Measurements from ENCODE around the gene OPCML.

The OPCML gene

DNA sequence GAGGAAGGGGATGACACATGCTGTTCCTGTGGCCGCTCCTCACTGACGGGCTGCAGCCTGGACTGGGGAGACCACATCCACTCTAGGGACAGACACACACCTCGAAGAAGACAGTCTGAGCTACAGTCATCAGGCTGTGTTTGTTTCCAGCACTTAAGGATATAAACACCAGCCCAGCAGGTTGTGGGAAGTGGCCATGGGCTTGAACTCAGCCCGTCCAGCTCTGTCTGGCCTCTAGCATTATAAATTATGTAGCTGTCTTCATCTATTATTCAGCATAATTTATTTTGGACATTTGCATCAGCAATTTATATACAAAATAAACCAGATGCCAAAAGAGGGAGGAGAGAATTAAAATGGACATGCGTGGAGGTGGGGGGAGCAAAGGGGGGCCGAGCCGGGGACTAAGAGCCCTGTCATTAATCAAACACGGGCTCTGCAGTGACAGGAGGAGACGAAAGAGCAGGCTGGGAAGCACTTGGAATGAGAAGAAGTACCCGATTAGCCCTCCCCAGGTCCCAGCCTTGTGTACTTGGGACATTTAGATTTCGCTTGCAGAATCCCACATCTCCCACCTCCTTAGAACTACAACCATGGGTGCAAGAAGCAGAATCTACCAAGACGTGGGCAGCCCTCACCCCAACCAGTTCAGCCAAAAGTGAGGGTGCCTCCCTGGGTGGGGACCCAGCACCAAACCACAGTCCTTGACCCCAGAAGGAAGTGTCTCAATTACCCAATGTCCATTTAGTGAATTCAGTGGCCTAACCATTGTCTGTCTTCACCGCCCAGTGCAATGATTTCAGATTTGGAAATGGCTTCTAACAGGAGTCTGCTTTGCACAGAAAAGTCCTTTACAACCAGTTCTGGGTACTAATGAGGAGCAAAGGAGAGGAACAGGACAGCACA is 309.6 kb downstream of the OPCML start:
- no peak for DNase-seq

DNA sequence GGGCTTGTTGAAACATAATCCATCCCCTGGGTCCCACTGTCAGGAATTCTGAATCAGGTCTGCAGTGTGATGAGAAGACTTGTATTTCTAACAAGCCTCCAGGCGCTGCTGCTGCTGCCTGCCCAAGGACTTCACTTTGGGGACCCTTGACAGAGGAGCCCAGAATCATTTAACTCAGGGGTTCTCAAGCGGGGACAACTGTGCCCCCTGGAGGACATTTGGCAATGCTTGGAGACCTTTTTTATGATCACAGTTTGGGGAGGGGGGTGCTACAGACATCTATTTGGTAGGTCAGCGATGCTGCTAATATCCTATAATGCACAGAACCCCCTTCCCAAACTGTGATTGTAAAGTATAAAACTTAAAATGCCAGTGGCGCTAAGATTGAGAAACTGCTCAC is 312.8 kb downstream of the OPCML start:
- DNase-seq: no peak

DNA sequence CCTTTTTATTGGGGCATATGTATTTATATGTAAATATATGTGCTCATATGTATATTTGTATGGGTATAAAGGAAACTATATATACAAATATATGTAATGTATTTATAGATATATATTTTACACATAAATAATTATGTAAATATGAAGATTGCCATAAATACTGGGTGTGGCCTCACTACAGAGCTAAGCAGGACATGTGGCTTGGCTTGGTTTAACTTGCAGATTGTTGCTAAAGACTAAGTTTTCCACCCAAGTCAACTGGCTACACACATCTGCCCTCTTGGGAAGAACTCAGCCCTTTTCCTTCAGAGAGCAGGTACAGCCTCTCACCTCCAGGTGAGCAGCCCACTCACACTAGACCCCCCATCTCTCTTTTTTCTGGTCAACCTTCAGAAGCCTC is 315.5 kb downstream of the OPCML start:
- DNase-seq: no peak

DNA sequence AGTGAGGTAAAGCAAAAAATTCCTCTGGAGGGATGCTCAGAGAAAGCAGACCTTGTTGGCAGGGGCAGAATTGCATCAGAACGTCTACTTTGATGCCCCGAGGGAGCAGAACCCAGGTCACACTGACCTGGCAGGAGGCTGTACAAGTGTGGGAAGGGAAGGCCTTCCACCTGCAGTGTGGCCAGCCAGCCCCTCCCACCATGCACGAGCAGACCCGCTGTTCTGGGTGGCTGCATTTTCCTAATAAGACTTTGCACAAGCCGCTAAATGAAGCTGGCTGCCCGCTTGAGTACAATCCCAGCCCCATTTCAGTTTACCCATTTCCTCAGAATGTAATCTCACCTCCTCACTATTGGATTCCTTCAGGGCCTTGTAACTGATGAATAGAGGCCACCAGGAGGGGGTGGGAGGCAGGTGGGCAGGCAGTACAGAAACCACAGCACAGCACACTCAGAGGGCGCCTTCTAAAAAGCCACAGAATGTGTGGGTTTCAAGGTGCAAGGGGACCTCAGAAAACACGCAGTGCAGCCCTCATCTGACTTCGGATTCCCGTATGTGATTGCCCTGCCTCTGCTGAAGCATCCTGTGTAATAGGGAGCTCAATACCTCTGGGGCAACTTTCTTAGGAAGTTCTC is 316.6 kb downstream of the OPCML start:
- no peak for DNase-seq

DNA sequence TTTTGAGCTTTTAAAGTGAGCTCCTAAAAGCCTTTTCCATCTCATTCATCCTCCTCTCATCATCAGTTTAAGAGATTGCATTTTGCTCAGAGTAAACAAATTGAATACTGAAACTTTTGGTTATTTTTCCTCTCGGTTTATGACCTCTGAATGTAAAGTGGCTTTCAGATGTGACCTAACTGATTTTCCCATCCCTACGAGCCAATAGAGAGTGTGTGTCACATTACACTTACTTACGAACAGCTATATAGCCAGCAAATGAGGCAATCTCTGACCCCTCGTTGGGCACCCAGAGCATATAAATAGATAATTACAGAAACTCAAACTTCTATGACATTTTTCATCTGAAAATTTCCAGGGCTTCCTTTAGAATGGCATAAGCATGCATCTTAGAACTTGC is 317.7 kb downstream of the OPCML start:
- no peak for DNase-seq

DNA sequence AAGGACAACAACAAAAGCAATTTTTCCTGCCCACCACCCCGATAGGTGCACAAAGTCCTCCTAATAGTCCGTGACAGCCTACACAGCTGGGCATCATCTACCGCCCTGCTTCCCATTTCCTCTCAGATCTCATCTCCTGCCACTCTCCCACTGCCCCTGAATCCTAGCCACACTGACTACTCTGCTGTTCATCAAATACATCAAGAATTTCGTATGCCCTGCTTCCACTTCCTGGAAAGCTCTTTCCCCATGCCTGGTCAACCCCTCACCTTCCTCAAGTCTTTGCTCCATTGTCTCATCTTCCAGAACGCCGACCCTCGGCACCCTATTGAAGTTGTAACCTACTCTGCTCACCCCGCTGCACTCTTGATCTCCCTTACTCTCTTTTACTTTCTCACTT is 320.1 kb downstream of the OPCML start:
- DNase-seq: no peak

DNA sequence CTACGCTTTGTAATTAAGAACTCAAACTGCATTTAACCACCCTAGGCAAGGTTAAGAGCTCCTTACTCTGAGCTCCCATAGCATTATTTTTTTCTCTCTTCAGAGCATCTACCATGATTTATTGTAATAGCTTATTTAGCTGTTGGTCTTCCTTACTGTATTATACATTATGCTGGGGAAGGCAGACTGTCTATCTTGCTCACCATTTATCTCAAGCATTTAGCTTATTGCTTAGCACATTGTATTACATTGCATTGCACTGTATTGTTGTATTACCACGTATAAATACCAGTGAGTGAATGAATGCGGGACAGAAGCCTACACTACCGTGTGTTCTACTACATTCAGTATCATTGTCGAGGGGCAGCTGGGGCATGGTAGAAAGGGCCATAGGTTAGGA is 324.3 kb downstream of the OPCML start:
- DNase-seq: no peak

DNA sequence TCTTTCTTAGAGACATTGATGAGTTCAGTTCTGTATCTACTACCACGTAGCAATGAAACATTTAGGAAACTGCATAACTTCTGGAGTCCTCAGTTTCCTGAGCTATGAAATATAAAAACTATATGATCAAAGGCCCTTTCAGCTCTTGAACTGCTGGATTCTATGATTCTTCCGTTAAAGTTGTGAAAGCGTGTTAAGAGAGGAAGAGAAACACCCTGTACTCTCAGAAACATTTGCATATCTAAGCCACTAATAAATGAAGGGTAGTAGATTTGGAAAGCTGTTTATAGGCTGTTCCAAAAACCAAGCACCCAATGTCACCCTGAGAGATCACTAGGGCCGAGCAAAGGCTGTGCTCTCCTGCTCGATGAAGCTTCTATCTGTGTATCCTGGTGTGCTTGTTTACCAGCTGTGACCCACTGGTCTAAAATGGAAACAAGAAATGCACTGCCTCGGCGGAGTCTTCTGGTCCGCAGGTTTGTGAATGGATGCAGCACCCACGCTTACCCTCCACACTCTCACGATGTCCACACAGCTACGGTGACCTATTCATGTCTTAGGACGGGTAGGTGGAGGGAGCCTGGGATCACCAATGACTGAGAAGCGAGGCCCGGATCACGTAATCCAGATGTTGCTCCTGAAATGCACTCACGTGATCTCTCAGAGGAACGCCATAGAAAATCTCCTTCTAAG is 325.8 kb downstream of the OPCML start:
- DNase-seq: no peak

DNA sequence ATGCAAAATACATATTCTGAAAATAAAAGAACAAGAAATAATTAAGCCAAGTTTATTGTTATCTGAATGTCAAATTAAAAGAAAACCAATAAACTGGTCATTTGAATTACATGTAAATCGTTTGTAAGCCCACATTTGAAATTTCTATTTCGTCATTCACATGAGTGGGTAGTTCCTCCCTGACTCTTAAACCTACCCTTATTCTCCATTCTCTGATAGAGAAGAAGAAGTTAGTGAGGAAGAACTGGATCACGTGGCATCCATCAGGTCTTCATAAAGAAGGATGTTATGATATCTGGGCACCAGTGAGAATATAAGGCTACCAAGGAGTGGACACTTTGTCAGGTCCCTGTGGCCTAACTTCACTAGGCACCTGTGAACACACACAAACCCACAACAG is 328.1 kb downstream of the OPCML start:
- DNase-seq: no peak

DNA sequence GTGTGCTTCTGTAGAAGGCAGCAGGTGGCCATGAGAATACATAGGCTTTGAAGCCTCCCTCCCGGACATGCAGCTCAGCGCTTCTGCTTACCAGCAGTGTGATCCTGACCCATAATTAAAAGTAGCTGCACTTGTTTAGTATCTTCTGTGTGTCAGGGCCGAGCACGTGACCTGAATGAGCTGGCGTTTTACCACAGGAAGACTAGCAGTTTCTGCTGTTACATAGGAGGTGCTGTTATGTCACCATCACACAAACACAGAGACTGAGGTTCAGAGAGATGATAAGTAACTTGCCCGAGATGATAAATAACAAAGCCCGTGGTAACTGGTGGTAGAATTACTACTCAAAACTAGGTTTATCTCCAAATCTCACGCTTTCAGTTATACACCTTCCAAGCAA is 329.5 kb downstream of the OPCML start:
- DNase-seq: no peak

DNA sequence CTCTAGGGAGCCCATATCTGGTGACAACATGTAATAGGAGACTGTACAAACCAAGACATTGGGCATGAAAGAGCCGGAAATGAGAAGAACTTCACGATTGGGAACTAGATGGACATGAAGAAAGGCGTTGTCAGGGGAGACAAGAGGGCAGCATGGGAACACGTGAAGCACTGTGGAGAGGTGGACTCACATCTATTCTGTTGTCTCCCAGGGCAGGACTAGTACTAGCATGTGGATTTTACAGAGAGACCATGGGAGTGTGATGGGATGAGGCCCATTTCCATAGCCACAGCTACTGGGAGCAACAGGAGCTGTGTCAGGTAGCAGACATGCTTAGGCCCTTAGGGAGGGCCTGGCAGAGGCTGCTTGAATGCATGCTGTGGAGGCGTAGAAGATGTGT is 333.9 kb downstream of the OPCML start:
- DNase-seq: no peak

DNA sequence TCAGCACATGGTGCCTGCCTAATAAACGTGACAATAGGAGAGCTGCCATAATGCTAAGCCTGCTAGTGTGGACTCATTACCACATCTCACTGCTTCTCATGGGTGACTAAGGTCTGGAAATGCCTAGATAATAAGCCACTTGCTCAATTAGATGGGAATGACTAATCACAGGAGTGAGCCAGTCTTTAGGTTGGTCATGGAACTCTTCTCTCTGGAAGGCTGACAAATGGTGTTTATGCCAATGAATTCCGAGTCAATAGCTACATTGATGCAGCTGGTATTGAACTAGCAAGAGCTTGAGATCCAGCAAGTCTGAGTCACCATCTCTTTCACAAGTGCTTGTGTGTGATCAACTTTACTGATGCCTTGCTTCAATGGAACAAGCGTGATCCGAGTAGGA is 334.9 kb downstream of the OPCML start:
- no peak for DNase-seq

DNA sequence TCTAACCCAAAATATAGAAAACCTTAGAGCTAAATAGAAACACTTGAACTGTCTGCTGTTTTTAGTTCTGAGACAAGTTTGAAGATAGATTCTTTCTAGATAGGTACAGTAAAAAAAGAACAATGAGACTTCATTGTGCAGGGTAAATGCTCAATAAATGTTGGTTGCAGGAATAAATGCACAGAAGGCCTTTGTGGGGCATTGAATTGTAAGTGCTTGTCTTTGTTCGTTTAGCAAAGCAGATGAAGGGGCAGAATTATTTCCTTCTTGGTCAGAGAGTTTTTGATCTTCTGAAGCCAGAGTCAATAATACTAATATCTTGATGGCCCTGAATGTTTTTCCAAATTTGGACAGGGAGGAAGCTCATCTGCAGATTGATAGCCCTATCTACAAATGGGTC is 340.4 kb downstream of the OPCML start:
- DNase-seq: no peak

DNA sequence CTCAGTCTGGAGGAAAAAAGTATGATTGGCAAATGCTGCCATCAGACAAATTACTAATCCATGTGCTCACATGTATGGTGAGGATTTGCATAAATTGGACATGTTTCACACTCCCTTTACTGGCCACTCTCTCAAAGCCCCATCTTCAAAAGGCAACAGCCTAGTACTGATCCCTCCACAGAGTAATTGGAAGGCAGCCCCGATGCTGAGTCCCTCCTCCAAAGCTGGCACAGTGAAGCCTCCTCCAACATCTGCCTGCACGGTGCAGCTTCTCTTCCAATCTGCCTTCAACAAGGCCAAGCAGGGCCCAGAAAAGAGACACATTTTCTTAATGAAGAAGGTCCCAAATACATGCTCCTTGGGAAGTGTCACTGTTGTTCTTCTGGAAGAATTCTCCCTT is 350.6 kb downstream of the OPCML start:
- DNase-seq: no peak

DNA sequence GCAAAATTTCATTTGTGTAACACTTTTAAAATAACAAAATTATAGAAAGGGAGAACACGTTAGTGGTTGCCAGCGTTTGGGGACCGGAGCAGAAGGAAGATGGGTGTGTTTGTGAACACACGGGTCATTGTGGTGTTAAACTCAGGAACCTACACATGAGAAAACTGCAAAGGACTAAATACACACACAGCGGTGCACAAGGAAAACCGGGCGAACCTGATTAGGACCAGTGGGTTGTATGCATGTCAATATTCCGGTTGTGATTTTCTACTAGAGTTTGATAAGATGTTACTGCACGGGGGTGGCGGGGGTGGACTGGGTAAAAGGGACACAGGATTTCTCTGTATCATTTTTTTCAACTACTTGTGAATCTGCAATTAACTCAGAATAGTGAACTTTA is 351.2 kb downstream of the OPCML start:
- no peak for DNase-seq

DNA sequence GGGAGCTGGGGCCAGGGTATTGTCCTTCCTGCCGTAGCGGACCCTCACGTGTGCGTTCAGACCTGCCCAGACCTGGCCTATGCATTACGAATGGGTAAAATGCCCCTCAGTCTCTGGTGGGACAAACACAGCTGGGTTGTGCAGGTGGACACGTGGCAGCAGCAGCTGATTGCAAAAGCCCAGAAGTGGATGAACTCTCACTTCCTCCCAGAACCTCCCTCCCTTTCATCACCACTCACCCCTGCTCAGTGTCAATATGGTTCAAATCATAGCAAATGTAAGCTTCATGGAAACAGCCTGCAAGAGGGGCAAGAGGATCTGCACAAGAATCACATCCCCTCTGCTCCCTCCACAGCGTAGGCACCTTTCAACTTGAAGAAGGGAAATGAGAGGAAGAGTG is 352.1 kb downstream of the OPCML start:
- DNase-seq: no peak

DNA sequence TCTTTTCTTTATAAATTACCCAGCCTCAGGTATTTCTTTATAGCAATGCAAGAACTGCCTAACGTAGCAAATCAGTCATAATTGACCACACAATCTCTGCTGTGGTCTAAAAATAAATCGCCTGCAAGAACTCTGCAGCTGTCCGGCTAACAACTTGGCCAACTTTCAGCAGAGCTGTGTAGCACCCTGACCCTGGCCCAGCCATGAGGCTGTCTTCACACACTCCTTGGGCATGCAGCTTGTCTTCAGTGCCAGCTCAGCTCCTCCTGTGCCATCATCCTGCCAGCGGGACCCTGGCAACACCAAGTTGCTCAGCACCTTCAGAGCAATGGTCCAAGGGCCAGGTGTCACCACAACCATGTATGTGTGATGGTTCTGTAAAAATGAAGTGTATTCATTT is 355.6 kb downstream of the OPCML start:
- no peak for DNase-seq

DNA sequence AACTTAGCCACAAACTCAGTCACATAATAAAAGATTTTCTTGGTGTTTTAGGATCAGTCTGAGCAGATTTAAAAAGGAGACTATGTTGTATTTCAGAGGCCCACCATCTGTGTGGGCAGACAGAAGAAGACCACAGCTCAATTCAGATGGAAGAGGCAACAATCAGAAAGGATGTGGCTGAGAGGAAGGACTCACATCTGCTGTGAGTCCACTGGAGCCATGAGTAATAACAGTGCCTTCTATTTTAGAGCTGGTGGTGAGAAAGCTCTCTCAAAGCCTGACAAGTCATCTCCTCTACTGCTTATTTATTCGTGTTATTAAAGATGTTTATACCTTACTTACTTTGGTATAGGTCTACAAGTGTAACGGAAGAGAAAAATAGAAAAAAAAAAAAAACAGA is 357.2 kb downstream of the OPCML start:
- DNase-seq: no peak

DNA sequence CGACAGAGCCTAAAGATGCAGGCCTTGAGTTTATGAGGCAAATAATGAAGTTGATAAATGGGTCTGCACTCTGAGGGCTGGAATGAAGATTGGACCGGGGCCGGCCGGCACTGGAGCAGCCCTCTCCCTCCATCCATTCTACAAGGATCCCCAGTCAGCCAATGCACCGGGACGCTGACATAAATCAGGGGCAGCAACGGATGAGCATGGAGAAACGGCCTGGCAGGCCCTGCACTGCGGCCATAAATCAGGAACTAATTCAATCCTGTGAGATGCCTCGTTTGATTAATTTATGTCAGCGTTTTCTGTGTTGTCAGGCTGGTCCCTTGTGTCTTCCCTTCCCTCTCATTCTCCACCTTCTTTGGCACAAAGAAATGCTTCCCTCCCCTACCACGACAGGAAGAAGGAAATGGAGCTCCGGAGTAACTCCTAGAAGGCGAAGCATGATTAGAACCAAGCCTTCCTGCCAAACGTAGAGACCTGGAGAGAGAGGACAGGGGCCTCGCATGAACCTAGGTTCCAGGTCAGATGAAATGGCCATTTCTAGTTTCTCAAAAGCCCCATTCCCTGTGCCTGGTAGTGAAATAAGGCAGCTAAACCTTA is 358.4 kb downstream of the OPCML start:
- no peak for DNase-seq

DNA sequence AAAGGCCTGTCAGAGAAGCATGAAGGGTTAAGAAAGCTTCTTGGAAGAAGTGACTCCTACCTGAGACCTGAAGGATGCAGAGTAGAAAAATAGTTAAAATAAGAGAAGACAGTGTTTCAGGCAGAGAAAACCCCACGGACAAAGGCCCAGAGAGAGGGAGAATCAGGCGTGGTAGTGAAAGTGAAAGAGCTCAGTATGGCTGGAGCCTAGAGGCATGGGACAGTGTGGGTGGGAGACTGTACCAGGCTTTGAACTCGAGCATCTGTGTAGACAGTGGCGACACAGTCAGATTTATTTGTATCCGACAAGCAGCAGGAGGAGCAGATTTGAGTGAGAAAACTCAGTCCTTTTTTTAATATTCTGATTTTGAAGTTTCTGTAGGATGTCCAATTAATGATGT is 360.0 kb downstream of the OPCML start:
- no peak for DNase-seq

DNA sequence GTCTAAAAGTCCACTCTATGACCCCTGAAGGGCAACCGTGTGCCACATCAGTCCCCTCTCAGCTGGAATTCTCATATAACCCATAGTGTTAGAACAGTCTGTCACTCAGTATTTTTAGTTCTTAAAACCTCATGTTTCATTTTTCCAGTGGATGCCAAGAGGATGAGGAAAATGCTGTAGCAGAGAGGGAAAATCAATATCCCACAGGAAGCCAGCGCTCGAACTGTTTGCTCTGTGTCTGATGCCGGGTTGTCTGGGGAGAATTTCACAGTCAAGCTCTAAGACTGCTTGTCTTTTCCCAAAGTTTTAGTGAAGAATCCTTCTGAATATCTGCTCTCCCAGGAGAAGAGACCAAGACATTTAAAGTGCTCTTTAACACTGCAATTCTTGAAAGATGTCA is 360.9 kb downstream of the OPCML start:
- DNase-seq: no peak

DNA sequence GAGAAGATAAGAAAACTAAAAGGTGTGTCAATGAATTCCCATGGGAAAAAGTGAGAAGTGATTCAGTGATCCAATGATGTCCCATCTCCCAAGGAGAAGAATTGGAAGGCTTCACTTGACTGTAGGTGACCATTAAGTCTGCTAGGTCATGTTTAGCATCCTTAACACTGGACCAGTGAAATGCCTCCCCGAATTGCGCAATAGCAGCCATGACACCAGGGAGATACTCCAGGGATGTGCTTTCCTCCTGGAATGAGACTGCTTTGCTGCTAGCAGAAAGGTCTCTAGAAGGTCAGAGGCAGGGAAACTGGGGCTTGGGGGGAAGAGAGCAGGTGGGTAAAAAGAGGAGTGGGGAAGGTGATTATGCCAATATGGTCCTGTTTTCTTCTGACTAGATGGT is 364.3 kb downstream of the OPCML start:
- DNase-seq: no peak

DNA sequence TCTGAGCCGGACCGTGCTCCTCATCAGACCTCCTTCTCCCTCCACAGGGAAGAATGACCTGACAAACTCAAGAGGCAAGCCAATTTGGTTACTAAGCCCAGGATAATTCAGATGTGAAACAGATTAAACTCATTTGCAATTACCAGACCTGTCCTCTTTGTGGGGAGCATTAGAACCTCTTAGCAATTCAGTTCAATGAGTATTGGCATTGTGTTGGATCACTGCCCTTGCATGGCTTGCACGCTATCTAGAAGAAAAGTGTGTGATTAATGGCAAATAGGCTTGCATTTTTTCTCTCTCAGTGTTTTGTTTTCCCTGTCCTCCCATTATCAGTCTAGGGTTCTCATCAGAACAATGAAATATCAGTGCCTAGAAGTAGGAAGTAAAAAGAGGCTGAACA is 365.6 kb downstream of the OPCML start:
- no peak for DNase-seq

DNA sequence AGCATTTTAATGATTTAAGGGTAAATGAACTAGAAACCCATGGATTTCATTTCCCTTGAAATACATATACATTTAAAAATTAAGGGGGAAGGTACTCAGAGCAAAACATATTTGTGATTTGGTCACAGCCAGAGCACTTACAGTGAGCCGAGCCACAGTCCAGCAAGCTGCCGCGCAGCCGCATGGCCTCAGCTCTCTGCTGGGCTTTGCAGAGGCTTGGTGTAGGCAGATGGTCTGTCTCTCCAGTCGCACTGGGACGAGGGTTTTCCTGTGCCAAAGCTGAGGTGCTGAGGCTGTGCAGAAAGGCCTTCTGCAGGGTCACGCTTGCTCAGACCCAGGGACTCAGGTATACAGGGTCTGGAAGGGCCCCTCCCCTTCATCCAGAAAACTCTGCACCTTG is 367.3 kb downstream of the OPCML start:
- no peak for DNase-seq

Measured in NCI-H446 (cell line).